GM18499 (cell line): Measurements from ENCODE around the gene SLC16A8.

Experiments used
- ATAC-seq: cut with Tn5 transposase; IDR thresholded peaks from one replicate; pipeline ENCODE4 v1.9.1; 2021; ENCODE audit warnings: moderate number of reproducible peaks; ENCODE audit not compliant: insufficient read depth, unreplicated experiment

SLC16A8 gene

DNA sequence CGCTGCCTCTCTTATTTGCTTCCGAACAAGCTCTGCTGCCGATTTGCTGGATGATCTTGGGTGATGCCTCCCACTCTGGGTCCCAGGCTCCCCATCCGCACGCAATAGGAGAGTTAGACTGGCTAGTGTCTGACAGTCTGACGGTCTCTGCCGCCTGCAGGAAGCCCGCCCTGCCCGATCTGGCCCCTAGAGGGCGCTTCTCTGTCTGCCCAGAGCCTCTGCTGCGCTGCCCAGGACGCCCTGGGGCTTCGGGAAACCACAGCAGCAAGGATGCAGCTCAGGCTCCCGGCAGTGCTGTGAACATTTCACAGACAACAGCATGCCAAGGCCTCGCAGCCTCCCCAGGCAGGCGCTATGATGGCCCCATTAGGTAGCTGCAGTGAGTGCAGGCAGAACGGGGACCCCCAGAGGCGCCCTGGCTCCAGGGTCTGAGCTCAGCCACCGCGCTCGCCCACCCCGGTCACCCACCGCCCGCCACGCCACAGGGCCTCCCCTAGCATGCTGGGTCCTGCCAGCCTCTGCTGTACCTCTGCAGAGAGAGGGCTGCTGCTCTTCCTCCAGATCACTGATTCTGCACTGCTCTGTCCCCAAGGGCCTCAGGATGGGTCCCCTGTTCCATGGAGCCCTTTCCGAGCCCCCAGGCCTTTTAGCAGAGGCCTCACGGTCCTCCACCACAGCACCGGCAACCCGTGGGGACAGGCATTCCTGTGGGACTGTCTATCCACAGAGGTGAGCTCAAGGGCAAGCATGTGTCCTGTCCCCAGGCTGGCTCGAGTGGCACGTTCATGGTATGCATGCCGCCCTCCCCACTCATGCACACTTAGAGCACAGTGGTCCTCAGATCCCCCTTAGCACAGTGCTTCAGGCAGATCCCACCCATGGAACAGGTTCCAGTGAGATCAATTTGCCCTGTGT, 30.8 kb upstream of the SLC16A8 start:
- ATAC-seq = no peak

DNA sequence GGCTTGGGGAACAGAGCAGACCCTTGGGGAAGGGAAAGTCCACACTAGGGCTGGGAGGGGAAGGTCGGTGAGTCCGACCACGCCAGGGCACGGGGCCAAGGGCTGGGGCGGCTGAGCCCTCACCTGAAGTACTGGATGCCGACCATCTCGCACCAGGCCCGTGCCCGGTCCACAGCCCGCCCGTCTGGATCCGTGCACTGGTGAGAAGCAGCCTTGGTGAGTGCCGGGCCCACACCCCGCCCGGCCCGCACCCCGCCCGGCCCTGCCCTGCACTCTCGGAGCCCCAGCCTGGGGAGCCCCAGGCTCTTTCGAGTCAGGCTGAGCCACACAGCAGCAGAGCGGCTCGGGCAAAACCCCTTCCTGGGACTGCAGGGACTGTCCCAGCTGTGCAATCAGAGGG, 28.4 kb upstream of the SLC16A8 start:
- ATAC-seq = no peak

DNA sequence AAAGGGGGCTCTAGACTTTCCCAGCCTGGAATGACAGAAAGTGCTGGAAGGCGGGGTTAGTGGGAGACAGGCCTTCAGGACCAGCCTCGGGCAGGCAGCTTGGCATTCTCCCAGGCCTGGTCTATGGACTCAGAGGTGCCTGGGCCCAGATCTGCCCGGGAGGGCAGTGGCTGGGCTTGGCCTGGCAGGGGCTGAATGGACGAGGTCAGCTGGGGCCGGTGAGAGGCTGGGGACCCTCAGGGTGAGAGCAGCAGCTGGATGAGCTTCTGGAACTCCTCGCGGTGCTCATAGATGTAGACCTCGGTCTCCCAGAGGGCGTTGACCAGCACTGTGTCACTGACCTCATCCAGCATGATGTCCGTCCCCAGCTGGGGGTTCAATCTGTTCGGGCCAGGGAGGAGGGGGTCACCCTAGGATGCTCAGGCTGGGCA, 28.0 kb upstream of the SLC16A8 start:
- ATAC-seq = no peak

DNA sequence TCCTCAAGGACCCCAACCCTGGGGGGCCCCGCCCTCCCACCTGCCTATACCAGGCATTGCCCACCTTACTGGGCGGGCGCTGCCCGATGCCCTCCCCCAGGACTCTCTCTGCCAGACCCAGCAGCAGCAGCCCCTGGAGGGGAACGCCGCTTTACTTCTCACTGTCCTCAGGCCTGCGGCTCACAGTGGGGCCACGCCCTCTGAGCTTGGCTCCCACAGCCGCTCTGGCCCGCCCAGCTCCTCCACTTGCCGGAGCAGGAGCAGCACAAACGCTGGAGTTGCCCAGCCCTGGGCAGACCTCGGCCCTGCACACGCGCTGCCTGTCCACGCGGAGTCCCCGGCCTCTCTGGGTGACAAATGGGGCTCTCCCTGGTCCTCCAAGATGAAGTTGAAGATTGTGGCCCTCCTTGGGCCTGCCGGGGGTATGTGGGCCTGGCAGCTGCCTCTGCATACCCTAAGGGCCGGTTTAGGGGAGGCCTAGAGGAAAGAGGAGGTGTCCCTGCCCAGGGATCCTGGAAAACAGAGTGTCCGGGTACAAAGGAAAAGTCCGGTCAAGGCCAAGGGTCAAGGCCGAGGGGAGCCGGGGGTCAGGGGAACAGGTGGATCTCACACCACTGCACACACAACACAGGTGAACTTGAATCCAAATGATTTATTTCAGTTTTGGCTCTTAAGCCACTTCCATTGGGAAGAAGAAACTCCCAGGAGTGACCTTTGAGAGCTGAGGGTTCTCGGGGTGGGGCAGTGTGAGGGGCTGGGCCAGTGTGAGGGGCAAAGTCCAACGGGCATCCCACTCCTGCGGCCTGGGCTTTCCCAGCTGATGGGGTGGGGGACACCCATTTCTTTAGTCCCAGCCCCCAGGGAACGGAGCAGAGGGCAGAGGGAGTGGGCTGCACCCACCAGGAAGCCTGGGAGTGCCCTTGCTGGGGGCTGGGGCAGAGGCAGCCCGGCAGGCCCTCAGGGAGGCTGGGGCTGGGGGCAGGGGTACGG, 27.2 kb upstream of the SLC16A8 start:
- no peak for ATAC-seq

DNA sequence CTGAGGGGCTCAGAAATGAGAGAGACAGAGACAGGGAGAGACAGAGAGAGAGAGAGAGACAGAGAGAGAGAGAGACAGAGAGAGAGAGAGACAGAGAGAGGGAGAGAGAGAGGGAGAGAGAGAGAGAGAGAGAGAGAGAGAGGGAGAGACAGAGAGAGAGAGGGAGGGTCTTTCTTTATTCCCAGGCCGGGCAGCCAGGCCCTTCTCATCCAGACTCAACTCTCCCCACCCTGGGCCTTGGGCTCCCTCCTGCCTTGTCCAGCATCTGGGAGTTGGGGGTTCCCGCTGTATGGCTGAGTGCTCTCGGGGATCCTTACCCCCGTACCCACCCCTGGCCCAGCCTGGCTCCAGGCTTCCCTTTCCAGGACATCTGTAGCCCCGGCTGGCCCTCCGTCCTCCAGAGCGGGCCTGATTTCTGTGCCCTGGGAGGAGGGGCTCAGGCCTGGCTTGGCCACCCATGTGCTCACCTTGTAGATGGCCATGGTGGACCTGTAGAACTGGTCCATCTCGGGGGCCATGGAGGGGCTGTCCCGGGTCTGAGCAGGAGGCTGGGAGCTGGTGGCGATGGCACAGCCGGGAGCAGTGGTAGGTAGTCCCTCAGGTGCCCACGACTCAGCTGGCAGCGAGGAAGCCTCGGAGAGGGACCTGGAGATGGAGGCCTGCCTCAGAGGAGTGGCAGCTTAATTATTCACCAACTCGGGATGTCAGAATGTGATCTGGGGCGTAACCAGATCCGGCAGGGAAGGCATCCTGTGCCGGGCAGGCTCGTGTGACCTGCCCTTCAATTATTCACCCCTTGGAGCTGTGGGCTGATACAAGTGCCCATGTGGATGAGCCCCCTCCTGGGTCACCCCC, 26.3 kb upstream of the SLC16A8 start, which contains the start of gene BAIAP2L2:
Gene BAIAP2L2, minus strand, starts transcription at position 677 of the 855 bp plus-strand sequence. Its CDS starts 159 bp downstream, at position 518.
- ATAC-seq = no peak

DNA sequence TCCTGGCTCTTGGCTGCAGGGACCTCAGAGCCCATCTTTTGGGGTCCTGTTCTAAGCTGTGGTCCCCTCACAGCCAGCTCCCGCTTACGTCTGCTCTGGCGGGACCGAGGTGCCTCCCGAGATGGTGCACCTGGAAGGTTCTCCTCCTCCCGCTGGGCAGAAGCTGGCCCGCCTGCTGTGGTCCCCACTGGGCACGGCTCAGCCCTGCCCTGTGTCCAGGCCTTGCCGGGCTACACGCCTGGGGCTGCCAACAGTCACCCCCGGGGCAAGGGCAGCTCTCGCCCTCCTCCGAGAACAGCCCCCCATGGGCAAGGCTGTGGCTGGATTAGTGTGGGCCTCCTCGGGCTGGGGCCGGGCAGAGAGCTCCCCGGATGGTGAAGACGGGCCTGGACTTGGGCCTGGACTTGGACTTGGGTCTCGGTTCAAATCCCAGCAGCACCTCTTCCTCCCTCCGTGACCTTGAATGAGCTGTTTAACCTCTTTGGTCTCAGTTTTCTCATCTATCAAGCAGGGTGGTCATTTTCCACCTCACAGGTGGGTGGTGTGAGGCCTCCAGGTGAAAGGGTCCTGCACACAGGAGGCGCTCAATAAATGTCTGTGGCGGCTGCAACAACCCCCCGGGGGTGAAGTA, 25.5 kb upstream of the SLC16A8 start:
- ATAC-seq = no peak

DNA sequence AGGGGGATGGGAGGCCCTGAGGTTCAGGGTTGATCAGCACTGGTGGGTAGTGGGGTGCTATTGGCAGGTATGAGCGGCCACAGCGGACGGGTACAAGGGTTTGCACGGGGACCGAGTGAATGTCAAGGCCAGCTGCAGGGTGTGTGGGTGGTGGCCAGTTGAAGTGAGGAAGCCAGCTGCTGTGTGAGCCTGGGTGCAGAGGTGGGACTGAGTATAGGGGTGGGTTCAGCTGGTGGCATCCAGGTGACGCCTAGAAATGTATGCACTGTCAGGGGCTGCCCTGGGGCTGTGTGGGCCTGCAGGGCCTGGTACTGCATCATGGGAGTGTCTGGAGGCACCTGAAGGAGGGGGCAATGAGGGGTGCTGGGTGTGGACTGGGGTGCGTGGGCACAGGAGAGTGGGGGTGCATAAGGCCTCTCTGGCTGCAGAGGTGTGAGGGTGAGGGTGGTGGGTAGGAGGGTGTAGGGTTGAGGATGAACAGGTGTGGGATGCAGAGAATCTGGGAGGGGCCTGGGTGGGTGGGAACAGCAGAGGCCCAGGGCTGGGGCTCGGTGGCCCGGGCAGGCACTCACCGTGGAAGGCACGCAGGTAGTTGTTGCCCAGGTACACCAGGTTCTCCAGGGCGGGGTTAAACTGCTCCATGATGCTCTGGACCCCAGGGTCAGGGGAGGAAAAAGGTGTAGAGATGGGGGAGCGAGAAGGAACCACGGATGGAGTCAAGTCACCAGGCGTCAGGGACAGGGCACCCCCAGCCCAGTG, 24.8 kb upstream of the SLC16A8 start:
- no peak for ATAC-seq

DNA sequence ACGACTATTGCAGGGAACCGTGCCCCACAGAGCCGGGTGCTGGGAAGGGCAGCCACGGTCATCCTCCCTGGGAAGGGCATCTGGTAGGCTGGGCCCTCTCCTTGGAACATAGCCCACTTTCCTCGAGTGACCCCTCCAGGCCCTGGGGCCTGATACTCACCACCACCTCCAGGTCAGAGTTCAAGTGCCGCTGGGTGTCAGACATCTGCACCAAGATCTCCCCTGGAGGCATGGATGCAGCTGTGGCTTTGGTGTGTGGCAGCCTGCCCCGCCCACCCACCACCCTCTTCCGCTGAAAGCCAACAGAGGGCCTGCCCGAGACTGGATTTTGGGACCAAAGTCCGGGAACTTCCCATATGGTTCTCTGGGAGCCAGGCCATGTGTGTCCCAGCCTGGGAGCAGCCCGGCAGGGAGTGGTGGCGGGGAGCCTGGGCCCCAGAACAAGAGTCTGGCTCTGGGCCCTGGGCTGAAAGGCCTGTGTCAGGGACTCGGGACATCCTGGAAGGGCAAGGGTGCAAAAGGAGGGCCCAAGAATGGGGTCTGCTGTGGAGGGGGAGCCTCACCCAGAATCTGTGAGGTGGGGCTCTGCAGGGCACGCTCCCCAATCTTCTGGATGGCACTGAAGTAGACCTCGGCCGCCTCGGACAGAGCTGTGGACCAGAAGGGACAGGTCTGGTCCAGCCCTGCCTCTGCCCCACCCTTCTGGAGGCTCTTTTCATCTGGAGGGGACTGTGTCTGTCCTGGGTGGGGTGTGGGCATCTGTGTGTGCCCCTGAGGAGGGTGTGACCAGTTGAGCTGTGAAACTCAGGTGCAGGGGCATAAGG, 23.9 kb upstream of the SLC16A8 start:
- no peak for ATAC-seq

DNA sequence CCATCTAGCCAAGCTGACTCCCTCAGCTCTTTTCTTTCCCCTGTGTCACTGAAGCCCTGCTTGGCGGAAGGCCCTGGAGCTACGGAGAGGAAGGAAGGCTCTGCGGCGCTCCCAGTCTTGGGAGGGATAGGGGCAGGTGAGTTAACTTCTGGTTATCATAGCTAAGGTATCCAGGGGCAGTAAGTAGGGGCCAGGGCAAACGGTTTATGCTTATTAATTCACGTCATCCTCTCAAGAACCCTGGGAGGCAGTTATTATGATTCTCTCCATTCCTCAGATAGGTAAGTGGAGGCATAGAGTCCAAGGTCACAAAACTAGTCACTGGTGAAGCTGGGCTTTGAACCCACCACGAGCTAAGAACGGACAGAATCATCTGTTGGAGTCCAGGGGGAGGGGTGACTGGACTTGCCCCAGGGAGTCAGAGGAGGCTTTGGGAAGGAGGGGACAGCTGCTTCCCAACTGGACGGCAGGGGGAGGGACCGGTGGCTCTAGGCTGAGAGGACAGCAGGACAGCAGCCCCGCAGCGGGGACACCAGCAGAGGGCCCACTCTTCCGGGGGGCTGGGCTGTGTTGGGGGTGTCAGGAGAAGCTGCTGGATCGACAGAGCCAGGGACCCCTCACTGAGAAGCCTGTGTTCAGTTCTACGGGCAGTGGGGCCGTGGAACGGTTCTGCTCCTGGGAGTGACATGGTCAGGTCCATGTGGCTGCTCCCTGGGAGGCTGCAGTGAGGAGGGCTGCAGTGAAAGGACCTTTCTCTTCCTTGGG, 23.0 kb upstream of the SLC16A8 start:
- no peak for ATAC-seq

DNA sequence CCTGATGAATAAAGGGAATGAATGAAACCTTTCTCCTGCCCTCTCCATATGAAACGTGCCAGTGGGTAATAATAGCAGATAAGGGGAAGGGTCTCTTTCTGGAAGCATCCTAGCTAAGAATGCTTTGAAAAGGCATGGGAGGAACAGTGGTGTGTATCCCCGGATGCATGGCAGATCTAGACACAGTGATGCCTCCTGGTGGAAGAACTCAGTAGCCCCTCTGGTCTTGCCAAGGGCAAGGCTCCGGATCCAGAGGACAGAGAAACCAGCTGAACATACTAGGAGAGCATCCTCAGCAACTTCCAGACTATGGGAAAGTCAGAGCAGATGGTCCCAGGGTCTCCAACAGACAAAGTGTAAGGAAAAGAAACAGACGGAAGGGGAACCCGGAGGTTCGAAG, 20.1 kb upstream of the SLC16A8 start:
- no peak for ATAC-seq

DNA sequence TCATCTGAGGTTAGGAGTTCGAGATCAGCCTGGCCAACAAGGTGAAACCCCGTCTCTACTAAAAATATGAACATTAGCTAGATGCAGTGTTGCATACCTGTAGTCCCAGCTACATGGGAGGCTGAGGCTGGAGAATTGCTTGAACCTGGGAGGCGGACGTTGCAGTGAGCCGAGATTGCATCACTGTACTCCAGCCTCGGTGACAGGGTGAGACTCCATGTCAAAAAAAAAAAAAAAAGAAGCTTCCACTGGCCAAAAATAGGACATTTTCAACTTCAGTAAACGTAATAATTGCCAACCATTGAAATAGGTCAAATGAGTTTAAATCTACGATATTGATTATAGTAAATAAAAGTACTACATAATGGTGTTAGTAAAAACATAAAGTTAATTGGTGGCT, 19.7 kb upstream of the SLC16A8 start:
- ATAC-seq = no peak

DNA sequence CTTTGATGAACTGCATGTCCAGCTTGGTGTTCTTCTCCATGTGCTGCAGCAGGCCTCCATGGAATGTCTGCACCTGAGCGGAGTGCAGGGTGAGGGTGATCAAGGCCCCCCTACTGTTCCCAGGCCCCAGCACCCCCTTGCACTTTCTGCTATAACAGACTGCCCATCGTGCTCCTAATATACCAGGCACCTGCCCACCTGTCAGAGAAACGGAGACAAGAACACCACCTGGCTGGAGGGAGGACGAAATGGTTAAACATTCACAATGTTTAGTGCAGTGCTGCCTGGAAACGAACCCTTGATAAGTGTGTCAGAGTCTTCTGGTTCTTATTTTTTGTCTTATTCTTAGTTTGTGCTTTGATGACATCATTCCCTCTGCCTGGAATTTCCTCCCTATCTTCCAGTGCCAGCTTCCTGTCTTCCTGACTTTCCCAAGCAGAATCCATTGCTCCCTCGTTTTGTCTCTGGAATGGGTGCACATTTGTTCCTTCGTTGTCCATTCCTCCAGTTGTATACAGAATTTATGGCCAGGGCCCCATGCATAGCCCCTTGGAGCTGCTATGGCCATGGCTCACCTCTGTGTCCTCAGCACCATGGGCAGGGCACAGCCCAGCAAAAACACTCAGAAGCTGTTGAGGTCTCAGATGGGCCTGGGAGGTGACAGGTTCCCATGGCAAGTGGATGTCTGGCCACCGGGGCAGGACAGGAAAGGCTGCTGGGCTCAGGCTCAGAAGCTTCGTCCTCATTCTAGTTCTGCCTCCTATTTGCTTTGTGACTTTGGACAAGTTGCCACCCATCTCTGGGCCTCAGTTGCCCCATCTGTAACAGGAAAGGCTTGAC, 14.6 kb upstream of the SLC16A8 start:
- ATAC-seq = no peak

DNA sequence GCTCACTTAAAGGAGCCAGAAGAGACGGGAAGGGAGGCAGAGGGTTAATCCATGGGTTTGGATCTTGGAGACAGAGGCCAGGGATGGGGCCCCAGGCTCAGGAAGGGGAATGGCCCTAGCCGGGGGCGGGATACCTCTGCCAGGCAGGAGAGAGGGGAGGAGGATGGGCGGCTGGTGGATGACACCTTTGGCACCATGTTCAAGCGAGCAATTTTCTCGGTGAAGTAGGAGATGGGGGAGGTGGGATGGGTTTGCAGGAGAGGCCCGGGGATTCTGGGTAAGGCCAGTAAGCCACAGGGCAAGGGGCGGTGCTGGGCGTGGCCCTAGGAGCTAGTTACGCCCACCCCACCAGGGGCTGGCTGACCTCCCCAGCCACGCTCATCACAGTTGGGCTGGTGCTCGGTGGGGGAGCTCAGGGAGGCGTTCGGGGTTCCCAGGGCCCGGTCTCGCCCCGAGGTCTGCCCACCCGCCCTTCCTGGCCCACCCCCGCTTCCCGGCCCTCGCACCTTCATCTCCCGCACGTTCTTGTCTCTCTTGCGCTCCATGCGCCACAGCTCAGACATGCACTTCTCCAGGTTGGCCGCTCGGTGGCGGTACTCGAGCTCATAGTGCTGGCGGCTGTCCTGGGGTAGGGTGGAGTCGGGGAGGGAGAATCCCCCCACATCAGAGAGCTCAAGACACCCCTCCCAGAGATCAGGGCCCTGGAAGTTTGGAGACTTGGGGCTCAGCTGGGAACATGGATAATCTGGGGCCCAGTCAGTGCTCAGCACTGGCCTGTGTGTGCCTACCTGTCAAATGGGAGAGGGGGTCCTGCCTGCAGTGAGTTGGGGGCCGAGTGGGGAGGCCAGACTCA, 13.8 kb upstream of the SLC16A8 start:
- no peak for ATAC-seq

DNA sequence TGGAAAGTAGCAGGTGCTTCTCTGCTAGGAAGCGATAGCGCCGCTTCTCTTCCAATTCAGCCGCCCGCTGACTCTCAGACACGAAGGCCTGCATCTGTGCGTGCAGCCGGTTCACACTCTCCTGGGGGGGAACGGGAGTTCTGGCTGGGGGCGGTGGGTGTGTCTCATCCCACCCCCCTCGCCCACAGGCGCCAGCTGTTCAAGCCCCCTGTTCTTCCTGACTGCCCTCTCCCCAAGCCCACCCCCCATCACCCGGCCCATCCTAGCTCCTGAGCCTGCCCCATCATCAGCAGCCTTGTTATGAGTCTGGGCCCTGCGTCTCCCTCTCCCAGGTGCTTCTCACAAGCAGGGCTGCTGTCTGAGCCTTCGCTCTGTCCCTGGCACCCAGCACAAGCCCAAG, 13.1 kb upstream of the SLC16A8 start:
- no peak for ATAC-seq

DNA sequence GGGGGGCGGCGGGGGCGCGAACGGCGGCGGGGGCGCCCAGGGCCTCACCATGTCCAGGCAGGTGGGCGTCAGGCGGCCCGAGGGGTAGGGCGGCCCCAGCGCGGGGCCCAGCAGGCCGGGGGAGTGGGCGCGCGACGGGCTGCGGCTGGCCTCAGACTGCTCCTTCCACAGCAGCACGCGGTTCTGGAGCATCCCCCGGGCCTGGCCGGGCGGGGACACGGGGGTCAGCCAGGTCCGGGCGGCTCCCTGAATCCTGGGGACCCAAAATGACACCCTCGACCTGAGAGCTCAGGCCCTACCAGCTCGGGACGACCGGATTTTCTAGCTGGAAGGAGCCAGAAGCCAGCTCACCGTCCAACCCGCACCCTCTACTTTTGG, 5.5 kb upstream of the SLC16A8 start:
- ATAC-seq = no peak
